Measurements from ENCODE around the gene OR52H1.

GRCh38 chr11:5507933-5508305 lies 40.4 kb downstream of the OR52H1 start:
- no peak for TF ChIP-seq CTCF (IDR thresholded peaks at IDR 0.05; ENCODE audit: control extremely low read depth in 1 of 3, insufficient read depth in 1 of 3, low read depth in 1 of 3, low read length in 3 of 3)
- TF ChIP-seq EP300 (IDR thresholded peaks at IDR 0.05; ENCODE audit: borderline replicate concordance in 1 of 2, low read depth in 2 of 2, low read length in 2 of 2) = no peak
- TF ChIP-seq CBX8 (IDR thresholded peaks at IDR 0.05; ENCODE audit: borderline replicate concordance, low read depth, low read length) = no peak
- no peak for TF ChIP-seq TAF1 (IDR thresholded peaks at IDR 0.05; ENCODE audit: low read depth, low read length)
- no peak for TF ChIP-seq CEBPB (IDR thresholded peaks at IDR 0.05; ENCODE audit: low read depth, low read length)
- no peak for TF ChIP-seq ATF3 (IDR thresholded peaks at IDR 0.05; ENCODE audit: insufficient read depth, low read depth, low read length)
- no peak for TF ChIP-seq EZH2 (IDR thresholded peaks at IDR 0.05; ENCODE audit: low read depth, low read length, severe bottlenecking)
- no peak for TF ChIP-seq RNF2 (IDR thresholded peaks at IDR 0.05; ENCODE audit: borderline replicate concordance, low read depth, low read length, missing control alignments, poor library complexity, severe bottlenecking)
- no peak for TF ChIP-seq TCF12 (IDR thresholded peaks at IDR 0.05; ENCODE audit: low read depth, low read length)
- no peak for TF ChIP-seq CHD1 (IDR thresholded peaks at IDR 0.05; ENCODE audit: low read depth, low read length)
- TF ChIP-seq POLR2A (IDR thresholded peaks at IDR 0.05; ENCODE audit: control extremely low read depth in 1 of 2, low read depth in 2 of 2, low read length in 2 of 2) = no peak

Measured in H1 (cell line).